Sigmoid colon (tissue), 4 donors: ENCODE results near the gene RACGAP1.

Experiments
- CTCF ChIP-seq, 4 experiments: fragments of 450-650 bp in 3 of 4; fragments of 200-600 bp in 1 of 4; IDR thresholded peaks; one replicate each; pipeline ENCODE4 v1.5.1; 2016 to 2019; ENCODE audit warnings: antibody characterized with exemption in 4 of 4, mild to moderate bottlenecking in 3 of 4, moderate library complexity in 2 of 4
- POLR2A ChIP-seq, 2 donors: fragments of 450-650 bp; IDR thresholded peaks; one replicate each; pipeline ENCODE4 v1.6.1; 2016; ENCODE audit warnings: antibody characterized with exemption in 2 of 2, mild to moderate bottlenecking in 2 of 2, moderate library complexity in 2 of 2
- POLR2AphosphoS5 ChIP-seq, 4 donors: sonication (generic); formaldehyde crosslinking; IDR thresholded peaks; one replicate each; pipeline ENCODE4 v1.6.1; 2017; ENCODE audit warnings: antibody characterized with exemption in 4 of 4

- TF ChIP-seq POLR2A (IDR thresholded peaks at IDR 0.05) (no peak), CTCF (IDR thresholded peaks at IDR 0.05) (no peak), POLR2AphosphoS5 (IDR thresholded peaks at IDR 0.05) (no peak)
Measured at GRCh38 chr12:49947593-49948226, 77.6 kb downstream of the RACGAP1 start.
